ENCODE data around the gene C6orf132. TPM values are rescaled to one million over a fixed set of nuclear protein-coding genes. Genes with fewer than 3 reads are reported as not detected.

The C6orf132 gene
- total and polyA plus RNA-seq, 2 of the 8 experiments (the other 6 are each of a cell fraction or from before 2014, with no cell fraction given), result 31.5 to 64.0 TPM

- Histone ChIP-seq H3K4me2 (ENCODE audit: insufficient read depth in 1 of 2, low read depth in 2 of 2, low read length in 2 of 2) (no peak overlapping the region), H3K14ac (ENCODE audit: insufficient read length) (no peak overlapping the region), H3K23ac (ENCODE audit: insufficient read length) (no peak overlapping the region), H2BK120ac (replicated peaks; ENCODE audit: low read depth, low read length) (no peak overlapping the region), H3K27ac (ENCODE audit: low read depth, low read length) (no peak overlapping the region), H3K4ac (replicated peaks; ENCODE audit: insufficient read length, low read depth, low read length) (no peak overlapping the region), H3K18ac (ENCODE audit: extremely low read depth, low read length) (peak overlapping the region; percentile 6; the same call in 1 of the 2 replicates), H3K79me1 (ENCODE audit: low read depth, low read length) (peaks cover 16% of the 10 kb centered on the region), H3K9me3 (ENCODE audit: insufficient read depth in 2 of 2, low read depth in 1 of 2, low read length in 1 of 2) (no peaks in the 10 kb centered on the region), H3K79me2 (ENCODE audit: control insufficient read depth in 1 of 2, insufficient read depth in 2 of 2, low read length in 2 of 2) (peaks cover 4 to 59% of the 10 kb centered on the region in 2 experiments; a peak in 3 of 4 replicates), H2AFZ (ENCODE audit: low read length) (no peak overlapping the region), H3K56ac (replicated peaks; ENCODE audit: insufficient read length, low read depth, low read length) (no peak overlapping the region), H2AK5ac (ENCODE audit: low read depth, low read length) (no peak overlapping the region), H3K4me1 (replicated peaks in 1 of 4; ENCODE audit: control insufficient read depth in 3 of 4, insufficient read depth in 4 of 4, low read length in 3 of 4) (peaks cover 8 to 28% (median 15%) of the 10 kb centered on the region in 4 experiments), H2BK5ac (ENCODE audit: low read depth, low read length) (no peak overlapping the region), H3K27me3 (replicated peaks in 1 of 4; ENCODE audit: control insufficient read depth in 3 of 4, extremely low read depth in 1 of 4, insufficient read depth in 3 of 4, low read length in 3 of 4) (no peaks in the 10 kb centered on the region), H3K36me3 (ENCODE audit: control insufficient read depth in 2 of 4, insufficient read depth in 4 of 4, low read length in 3 of 4) (peaks cover 13 to 41% (median 29%) of the 10 kb centered on the region in 4 experiments), H4K20me1 (replicated peaks in 1 of 2; ENCODE audit: control insufficient read depth in 1 of 2, insufficient read depth in 2 of 2, low read length in 2 of 2) (peaks cover 8 to 21% of the 10 kb centered on the region in 2 experiments), H3K23me2 (ENCODE audit: low read depth, low read length) (no peaks in the 10 kb centered on the region), H2BK12ac (ENCODE audit: low read depth, low read length) (no peak overlapping the region), H3K4me3 (ENCODE audit: extremely low read depth in 1 of 4, insufficient read depth in 2 of 4, low read depth in 3 of 4, low read length in 4 of 4) (no peak overlapping the region), H4K91ac (replicated peaks; ENCODE audit: insufficient read length, low read length) (no peak overlapping the region), H4K5ac (ENCODE audit: insufficient read length, low read depth, low read length) (no peak overlapping the region), H3K9ac (replicated peaks in 1 of 4; ENCODE audit: extremely low read depth in 1 of 4, low read depth in 3 of 4, low read length in 3 of 4) (no peak overlapping the region), H2BK15ac (ENCODE audit: low read length) (no peak overlapping the region), H2BK20ac (ENCODE audit: low read length) (no peak overlapping the region), H4K8ac (ENCODE audit: extremely low read depth, insufficient read depth, low read length) (no peak overlapping the region)
- ChIA-PET CTCF (ENCODE audit: partially characterized antibody) (interaction anchor here (1.2 to 5.2 kb wide), 2 partner anchors 10 to 25 kb away, joined by 3 to 30 read pairs; no protein-coding TSS in a partner anchor), POLR2A (ENCODE audit: partially characterized antibody) (interaction anchor here (0.7 kb wide), 2 partner anchors 8 to 14 kb away, joined by 3 read pairs; no protein-coding TSS in a partner anchor)
- FAIRE-seq, result no peak
- DNase-seq (ENCODE audit: low read depth in 1 of 2, low spot score in 2 of 2), result no peak
- 93% methylated on average over 11 of the region's 11 CpGs; no CpG with 5 or more reads in 1 of the 2 experiments for WGBS, 2 experiments (ENCODE audit: extremely low coverage in 1 of 2, insufficient coverage in 1 of 2, insufficient read length in 1 of 2, insufficient replicate concordance in 2 of 2, low coverage in 1 of 2, low lambda C conversion rate in 2 of 2, missing lambda C conversion rate in 1 of 2)
- TF ChIP-seq CTCF (IDR thresholded peaks at IDR 0.05; ENCODE audit: control extremely low read depth in 1 of 3, insufficient read depth in 1 of 3, low read depth in 1 of 3, low read length in 3 of 3) (no peak), CEBPB (IDR thresholded peaks at IDR 0.05; ENCODE audit: low read depth, low read length) (no peak), RXRA (IDR thresholded peaks at IDR 0.05; ENCODE audit: insufficient read depth, low read depth, low read length) (no peak), SIX5 (IDR thresholded peaks at IDR 0.05; ENCODE audit: low read depth, low read length) (no peak), SUZ12 (IDR thresholded peaks at IDR 0.05; ENCODE audit: low read length) (no peak), GABPA (IDR thresholded peaks at IDR 0.05; ENCODE audit: borderline replicate concordance, insufficient read depth, low read length) (no peak), YY1 (IDR thresholded peaks at IDR 0.05; ENCODE audit: low read depth, low read length) (no peak), CHD1 (IDR thresholded peaks at IDR 0.05; ENCODE audit: low read depth, low read length) (no peak)
Measured at GRCh38 chr6:42131531-42131930, 10.9 kb downstream of the C6orf132 start.

Measured in H1 (cell line).